Measurements from ENCODE around the gene CELF2.

DNA sequence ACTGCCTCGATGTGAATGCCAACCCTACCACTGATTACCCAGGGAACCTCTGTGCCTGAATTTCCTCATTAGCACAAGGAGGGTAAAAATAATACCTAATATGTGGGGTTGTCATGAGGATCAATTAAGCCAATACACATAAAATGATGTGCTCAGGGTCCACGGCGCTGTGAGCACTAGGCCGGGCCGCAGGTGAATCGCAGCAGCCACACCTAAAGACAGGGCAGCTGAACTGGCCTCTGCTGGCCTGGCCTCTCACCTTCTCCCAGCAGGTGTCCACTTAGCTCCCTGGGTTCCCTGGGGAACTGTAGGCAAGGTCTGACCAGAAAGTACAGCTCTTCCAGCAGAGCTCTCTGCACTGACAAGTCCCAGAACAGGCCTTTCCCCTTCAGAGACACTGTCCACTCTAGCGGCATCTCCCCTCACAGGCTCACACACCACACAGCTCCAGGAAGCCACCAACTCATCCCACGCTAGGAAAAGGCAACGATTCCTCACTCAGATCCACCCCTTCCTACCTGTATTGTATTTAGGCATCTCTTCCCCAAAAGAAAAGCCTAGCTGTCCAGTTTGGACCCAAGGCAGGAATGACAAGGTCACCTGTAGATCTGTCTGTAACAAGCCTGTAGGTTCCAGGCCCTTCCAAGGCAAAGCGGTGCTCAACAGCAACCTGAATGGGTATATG is 320.6 kb downstream of the CELF2 start:
- TF ChIP-seq POLR2A (IDR thresholded peaks at IDR 0.05) (no peak), POLR2AphosphoS5 (IDR thresholded peaks at IDR 0.05) (no peak)
- TF ChIP-seq, protein P1, sequence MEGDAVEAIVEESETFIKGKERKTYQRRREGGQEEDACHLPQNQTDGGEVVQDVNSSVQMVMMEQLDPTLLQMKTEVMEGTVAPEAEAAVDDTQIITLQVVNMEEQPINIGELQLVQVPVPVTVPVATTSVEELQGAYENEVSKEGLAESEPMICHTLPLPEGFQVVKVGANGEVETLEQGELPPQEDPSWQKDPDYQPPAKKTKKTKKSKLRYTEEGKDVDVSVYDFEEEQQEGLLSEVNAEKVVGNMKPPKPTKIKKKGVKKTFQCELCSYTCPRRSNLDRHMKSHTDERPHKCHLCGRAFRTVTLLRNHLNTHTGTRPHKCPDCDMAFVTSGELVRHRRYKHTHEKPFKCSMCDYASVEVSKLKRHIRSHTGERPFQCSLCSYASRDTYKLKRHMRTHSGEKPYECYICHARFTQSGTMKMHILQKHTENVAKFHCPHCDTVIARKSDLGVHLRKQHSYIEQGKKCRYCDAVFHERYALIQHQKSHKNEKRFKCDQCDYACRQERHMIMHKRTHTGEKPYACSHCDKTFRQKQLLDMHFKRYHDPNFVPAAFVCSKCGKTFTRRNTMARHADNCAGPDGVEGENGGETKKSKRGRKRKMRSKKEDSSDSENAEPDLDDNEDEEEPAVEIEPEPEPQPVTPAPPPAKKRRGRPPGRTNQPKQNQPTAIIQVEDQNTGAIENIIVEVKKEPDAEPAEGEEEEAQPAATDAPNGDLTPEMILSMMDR (IDR thresholded peaks at IDR 0.05) = no peak

Measured in sigmoid colon (tissue), 4 donors.